ENCODE measurements around the gene EFCAB6.
A peak's percentile ranks its signal among the peaks of the same experiment; 100 is the strongest.

The EFCAB6 gene

GRCh38 chr22:43812149-43812842 lies at the start of gene EFCAB6:
EFCAB6 (minus strand) TSS chr22:43812305; CDS start chr22:43782318, 29,987 bp downstream.
- peak; percentile 79 for DNase-seq

GRCh38 chr22:43861529-43861928 lies 49.4 kb upstream of the EFCAB6 start:
- no peak for DNase-seq

GRCh38 chr22:43860831-43861230 lies 48.7 kb upstream of the EFCAB6 start:
- no peak for DNase-seq

GRCh38 chr22:43860126-43860525 lies 48.0 kb upstream of the EFCAB6 start:
- no peak for DNase-seq

- DNase-seq, result no peak
Observed at GRCh38 chr22:43859621-43860020, 47.5 kb upstream of the EFCAB6 start.

- no peak for DNase-seq
Observed at GRCh38 chr22:43859176-43859575, 47.1 kb upstream of the EFCAB6 start.

GRCh38 chr22:43858156-43858895 lies 46.2 kb upstream of the EFCAB6 start:
- no peak for DNase-seq

GRCh38 chr22:43857367-43857766 lies 45.3 kb upstream of the EFCAB6 start:
- no peak for DNase-seq

GRCh38 chr22:43855431-43855830 lies 43.3 kb upstream of the EFCAB6 start:
- DNase-seq, result no peak

- no peak for DNase-seq
Observed at GRCh38 chr22:43854786-43855271, 42.7 kb upstream of the EFCAB6 start.

GRCh38 chr22:43854121-43854785 lies 42.1 kb upstream of the EFCAB6 start:
- DNase-seq, result no peak

GRCh38 chr22:43853328-43853931 lies 41.3 kb upstream of the EFCAB6 start:
- no peak for DNase-seq

- no peak for DNase-seq
Observed at GRCh38 chr22:43852573-43853327, 40.6 kb upstream of the EFCAB6 start.

- no peak for DNase-seq
Observed at GRCh38 chr22:43851979-43852307, 39.8 kb upstream of the EFCAB6 start.

GRCh38 chr22:43851058-43851978 lies 39.2 kb upstream of the EFCAB6 start:
- DNase-seq, result no peak

- DNase-seq, result no peak
Observed at GRCh38 chr22:43850529-43850928, 38.4 kb upstream of the EFCAB6 start.

GRCh38 chr22:43849731-43850130 lies 37.6 kb upstream of the EFCAB6 start:
- no peak for DNase-seq

GRCh38 chr22:43848366-43849171 lies 36.5 kb upstream of the EFCAB6 start:
- DNase-seq, result peak; percentile 60

- no peak for DNase-seq
Observed at GRCh38 chr22:43847376-43848289, 35.5 kb upstream of the EFCAB6 start.

GRCh38 chr22:43846966-43847365 lies 34.9 kb upstream of the EFCAB6 start:
- no peak for DNase-seq

Measured in NCI-H446 treated with DMSO at 0.1 percent for 48 hours (cell line).